C4-2B (cell line): Measurements from ENCODE around the gene MTUS2.

Source experiments
- CTCF ChIP-seq: fragments of 450-650 bp; conservative IDR thresholded peaks from 2 replicates; pipeline ENCODE4 v1.5.1; 2017; ENCODE audit warnings: mild to moderate bottlenecking
- ZFX ChIP-seq: fragments of 450-650 bp; IDR thresholded peaks from 2 replicates; pipeline ENCODE4 v1.6.1; 2017

GRCh38 chr13:29005763-29006120, 185.6 kb downstream of the MTUS2 start:
- TF ChIP-seq CTCF (no peak), ZFX (no peak)
